ENCODE results near the gene RNF227.
A peak's percentile ranks its signal among the peaks of the same experiment; 100 is the strongest.

Gene RNF227

DNA sequence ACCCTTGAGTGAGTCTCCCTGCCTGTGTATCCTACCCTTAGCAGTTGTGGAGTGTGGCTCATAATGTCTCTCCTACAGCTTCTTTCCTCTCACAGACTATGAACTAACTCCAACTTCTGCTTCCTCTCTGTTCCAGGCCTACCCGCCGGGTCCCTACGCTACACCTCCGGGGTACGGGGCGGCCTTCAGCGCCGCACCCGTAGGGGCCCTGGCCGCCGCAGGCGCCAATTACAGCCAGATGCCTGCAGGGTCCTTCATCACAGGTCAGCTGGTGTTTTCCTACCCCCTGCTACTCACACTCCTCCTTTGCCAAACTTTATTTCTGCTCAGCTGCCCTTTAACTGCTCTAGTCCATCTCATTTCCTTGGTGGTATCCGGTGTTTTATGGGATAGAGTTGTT is 5.4 kb downstream of the RNF227 start:
- no peak for DNase-seq
- peaks cover 5% of the 10 kb centered on the region for H3K36me3 ChIP-seq
- H3K27me3 ChIP-seq, result no peaks in the 10 kb centered on the region
- TF ChIP-seq CTCF (IDR thresholded peaks at IDR 0.05; ENCODE audit: low read depth, low read length), result no peak
- no peaks in the 10 kb centered on the region for H3K9me3 ChIP-seq
- no peaks in the 10 kb centered on the region for H3K4me1 ChIP-seq
- no peak overlapping the region for H3K4me3 ChIP-seq (ENCODE audit: low read depth, low read length)

GRCh38 chr17:7910281-7910680 is 5.8 kb downstream of the RNF227 start:
- H3K27me3 ChIP-seq, result no peaks in the 10 kb centered on the region
- H3K4me3 ChIP-seq (ENCODE audit: low read depth, low read length), result no peak overlapping the region
- H3K36me3 ChIP-seq, result peaks cover 5% of the 10 kb centered on the region
- H3K4me1 ChIP-seq, result no peaks in the 10 kb centered on the region
- DNase-seq, result no peak
- no peaks in the 10 kb centered on the region for H3K9me3 ChIP-seq
- no peak for TF ChIP-seq CTCF (IDR thresholded peaks at IDR 0.05; ENCODE audit: low read depth, low read length)

- no peak overlapping the region for H3K4me3 ChIP-seq (ENCODE audit: low read depth, low read length)
- H3K36me3 ChIP-seq, result peaks cover 10% of the 10 kb centered on the region
- no peaks in the 10 kb centered on the region for H3K9me3 ChIP-seq
- H3K4me1 ChIP-seq, result no peaks in the 10 kb centered on the region
- no peak for TF ChIP-seq CTCF (IDR thresholded peaks at IDR 0.05; ENCODE audit: low read depth, low read length)
- DNase-seq, result no peak
- no peaks in the 10 kb centered on the region for H3K27me3 ChIP-seq
Observed at GRCh38 chr17:7909089-7909488, 7.0 kb downstream of the RNF227 start.

DNA sequence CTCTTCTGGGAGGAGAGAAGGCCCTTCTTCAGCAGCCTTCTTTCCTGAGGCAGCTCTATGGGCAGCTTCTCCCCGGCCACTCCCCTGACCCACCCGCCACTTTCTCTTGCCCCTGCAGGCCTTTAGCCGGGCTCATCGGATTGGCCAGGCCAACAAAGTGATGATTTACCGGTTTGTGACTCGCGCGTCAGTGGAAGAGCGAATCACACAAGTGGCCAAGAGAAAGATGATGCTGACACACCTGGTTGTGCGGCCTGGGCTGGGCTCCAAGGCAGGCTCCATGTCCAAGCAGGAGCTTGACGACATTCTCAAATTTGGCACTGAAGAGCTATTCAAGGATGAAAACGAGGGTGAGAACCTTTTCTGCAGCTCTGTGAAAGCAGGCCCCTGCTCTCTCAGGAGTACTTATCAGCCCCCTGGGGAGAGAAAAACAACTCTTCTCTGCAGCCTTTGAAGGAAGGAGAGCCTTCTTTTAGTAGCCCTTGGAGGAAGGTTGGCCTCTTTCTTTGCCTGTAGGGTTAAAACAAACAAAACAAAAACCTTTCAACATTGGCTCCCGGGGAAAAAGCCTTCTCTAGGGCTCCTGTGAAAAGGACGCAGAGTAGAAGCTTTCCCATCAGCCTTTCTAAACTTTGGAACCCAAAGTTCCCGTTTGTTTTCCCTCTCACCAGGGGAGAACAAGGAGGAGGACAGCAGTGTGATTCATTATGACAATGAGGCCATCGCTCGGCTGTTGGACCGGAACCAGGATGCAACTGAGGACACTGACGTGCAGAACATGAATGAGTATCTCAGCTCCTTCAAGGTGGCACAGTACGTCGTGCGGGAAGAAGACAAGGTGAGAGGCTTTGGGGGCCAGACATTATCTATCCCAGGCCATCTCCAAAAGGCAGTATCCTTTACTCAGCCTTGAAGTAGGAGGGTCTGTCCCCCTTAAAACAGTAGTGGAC is 12.7 kb downstream of the RNF227 start:
- DNase-seq, result no peak
- H3K36me3 ChIP-seq, result peaks cover 32% of the 10 kb centered on the region
- no peaks in the 10 kb centered on the region for H3K9me3 ChIP-seq
- TF ChIP-seq CTCF (IDR thresholded peaks at IDR 0.05; ENCODE audit: low read depth, low read length), result no peak
- no peaks in the 10 kb centered on the region for H3K4me1 ChIP-seq
- no peaks in the 10 kb centered on the region for H3K27me3 ChIP-seq
- no peak overlapping the region for H3K4me3 ChIP-seq (ENCODE audit: low read depth, low read length)

DNA sequence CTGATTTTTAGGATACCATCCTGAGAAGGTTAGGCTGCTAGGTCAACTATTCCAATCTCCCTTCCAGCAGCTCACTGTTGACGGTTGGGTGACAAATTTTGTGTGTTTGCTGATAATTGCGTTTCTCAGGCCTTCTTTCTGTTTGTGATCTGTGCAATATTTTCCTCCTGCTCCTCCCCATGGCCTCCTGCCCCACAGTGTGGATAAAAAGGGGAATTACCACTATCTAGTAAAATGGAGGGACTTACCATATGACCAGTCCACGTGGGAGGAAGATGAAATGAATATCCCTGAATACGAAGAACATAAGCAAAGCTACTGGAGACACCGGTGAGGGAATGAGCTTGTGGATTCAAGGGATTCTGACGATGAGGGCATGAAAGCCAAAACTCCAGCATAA is 18.3 kb downstream of the RNF227 start:
- Histone ChIP-seq H3K4me3 (ENCODE audit: low read depth, low read length) (no peak overlapping the region), H3K9me3 (no peaks in the 10 kb centered on the region), H3K27me3 (no peaks in the 10 kb centered on the region), H3K4me1 (no peaks in the 10 kb centered on the region), H3K36me3 (peaks cover 46% of the 10 kb centered on the region)
- no peak for DNase-seq
- peak; percentile 49 for TF ChIP-seq CTCF (IDR thresholded peaks at IDR 0.05; ENCODE audit: low read depth, low read length)

DNA sequence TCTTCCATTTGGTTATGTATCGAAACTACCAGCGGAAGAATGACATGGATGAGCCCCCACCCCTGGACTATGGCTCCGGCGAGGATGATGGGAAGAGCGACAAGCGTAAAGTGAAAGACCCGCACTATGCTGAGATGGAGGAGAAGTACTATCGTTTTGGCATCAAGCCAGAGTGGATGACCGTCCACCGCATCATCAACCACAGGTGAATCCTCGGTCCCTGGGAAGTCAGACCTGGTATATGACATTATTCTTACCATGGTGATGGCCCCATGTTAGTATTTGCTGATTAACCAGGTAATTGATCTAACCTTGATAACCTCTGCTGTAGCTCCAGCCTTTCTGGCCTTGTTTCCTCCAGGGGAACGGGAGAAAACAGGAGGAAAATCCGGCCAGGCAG is 19.0 kb downstream of the RNF227 start:
- Histone ChIP-seq H3K9me3 (no peaks in the 10 kb centered on the region), H3K4me3 (ENCODE audit: low read depth, low read length) (no peak overlapping the region), H3K36me3 (peaks cover 46% of the 10 kb centered on the region), H3K4me1 (no peaks in the 10 kb centered on the region), H3K27me3 (no peaks in the 10 kb centered on the region)
- TF ChIP-seq CTCF (IDR thresholded peaks at IDR 0.05; ENCODE audit: low read depth, low read length), result no peak
- DNase-seq, result no peak

Data from BE2C (cell line).